ENCODE measurements around the gene CD27. TPM values are rescaled to one million over a fixed set of nuclear protein-coding genes. Genes with fewer than 3 reads are reported as not detected.

Gene CD27
- total and polyA plus RNA-seq, 2 of the 8 experiments (the other 6 are each of a cell fraction or from before 2014, with no cell fraction given) = 0.28 to 0.39 TPM

DNA sequence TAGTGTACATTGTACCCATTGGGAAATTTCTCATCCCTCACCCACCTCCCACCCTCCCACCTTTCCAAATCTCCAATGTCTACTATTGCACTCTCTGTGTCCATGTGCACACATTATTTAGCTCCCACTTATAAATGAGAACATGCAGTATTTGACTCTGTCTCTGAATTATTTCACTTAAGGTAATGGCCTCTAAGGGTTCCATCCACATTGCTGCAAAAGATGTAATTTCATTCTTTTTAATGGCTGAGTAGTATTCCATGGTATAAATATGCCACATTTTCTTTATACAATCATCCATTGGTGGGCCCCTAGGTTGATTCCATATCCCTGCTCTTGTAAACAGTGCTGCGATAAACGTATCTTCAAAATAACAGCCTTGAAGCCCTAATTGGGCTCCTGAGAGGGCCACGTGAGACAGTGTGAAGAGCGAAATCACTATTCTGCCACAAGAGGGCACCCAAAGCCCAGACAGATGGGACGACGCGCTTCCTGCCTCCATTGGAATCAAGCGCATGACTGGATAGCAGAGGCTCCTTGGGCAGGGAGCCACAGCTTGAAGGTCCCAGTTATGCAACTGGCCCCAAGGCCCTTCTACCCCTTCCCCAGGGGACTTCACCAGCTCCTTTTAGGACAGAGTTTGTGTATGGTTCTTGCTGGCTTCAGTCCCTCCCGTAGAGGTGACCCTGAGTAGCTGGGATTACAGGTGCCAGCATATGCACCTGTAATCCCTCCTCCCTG lies 21.3 kb upstream of the CD27 start:
- H3K56ac ChIP-seq (replicated peaks; ENCODE audit: insufficient read length, low read depth, low read length) = no peak overlapping the region
- DNase-seq (ENCODE audit: low read depth in 1 of 2, low spot score in 2 of 2) (peak; percentile 70 to 77), FAIRE-seq (peak; percentile 94)
- H3K36me3 ChIP-seq (ENCODE audit: control insufficient read depth in 2 of 4, insufficient read depth in 4 of 4, low read length in 3 of 4) = no peaks in the 10 kb centered on the region
- no peak overlapping the region for H2AK5ac ChIP-seq (ENCODE audit: low read depth, low read length)
- WGBS, 2 experiments (ENCODE audit: extremely low coverage in 1 of 2, insufficient coverage in 1 of 2, insufficient read length in 1 of 2, insufficient replicate concordance in 2 of 2, low coverage in 1 of 2, low lambda C conversion rate in 2 of 2, missing lambda C conversion rate in 1 of 2) = 26% methylated on average over 9 of the region's 9 CpGs; no CpG with 5 or more reads in 1 of the 2 experiments
- no peaks in the 10 kb centered on the region for H4K20me1 ChIP-seq (replicated peaks in 1 of 2; ENCODE audit: control insufficient read depth in 1 of 2, insufficient read depth in 2 of 2, low read length in 2 of 2)
- H3K4me2 ChIP-seq (ENCODE audit: insufficient read depth in 1 of 2, low read depth in 2 of 2, low read length in 2 of 2) = no peak overlapping the region
- H3K9ac ChIP-seq (replicated peaks in 1 of 4; ENCODE audit: extremely low read depth in 1 of 4, low read depth in 3 of 4, low read length in 3 of 4) = no peak overlapping the region
- no peak overlapping the region for H3K18ac ChIP-seq (ENCODE audit: extremely low read depth, low read length)
- H2BK120ac ChIP-seq (replicated peaks; ENCODE audit: low read depth, low read length) = no peak overlapping the region
- H4K91ac ChIP-seq (replicated peaks; ENCODE audit: insufficient read length, low read length) = no peak overlapping the region
- no peak overlapping the region for H4K8ac ChIP-seq (ENCODE audit: extremely low read depth, insufficient read depth, low read length)
- H3K4me3 ChIP-seq (ENCODE audit: extremely low read depth in 1 of 4, insufficient read depth in 2 of 4, low read depth in 3 of 4, low read length in 4 of 4) = no peak overlapping the region
- no peak overlapping the region for H3K27ac ChIP-seq (ENCODE audit: low read depth, low read length)
- H3K4ac ChIP-seq (replicated peaks; ENCODE audit: insufficient read length, low read depth, low read length) = no peak overlapping the region
- no peaks in the 10 kb centered on the region for H3K9me3 ChIP-seq (ENCODE audit: insufficient read depth in 2 of 2, low read depth in 1 of 2, low read length in 1 of 2)
- ChIA-PET CTCF (ENCODE audit: partially characterized antibody) (interaction anchor here (0.6 to 7.4 kb wide), 33 partner anchors 10 to 221 kb away, joined by 3 to 202 read pairs (median 5); partner anchors contain the start of genes CD27, MRPL51, TAPBPL and VAMP1), POLR2A (ENCODE audit: partially characterized antibody) (interaction anchor here (0.7 to 4.9 kb wide), 10 partner anchors 24 to 113 kb away, joined by 3 to 38 read pairs (median 5); partner anchors contain the start of genes GAPDH, SCNN1A and VAMP1)
- H3K4me1 ChIP-seq (replicated peaks in 1 of 4; ENCODE audit: control insufficient read depth in 3 of 4, insufficient read depth in 4 of 4, low read length in 3 of 4) = peaks cover 0 to 4% (median under 1%) of the 10 kb centered on the region in 4 experiments; a peak in 2 of 7 replicates
- H3K27me3 ChIP-seq (replicated peaks in 1 of 4; ENCODE audit: control insufficient read depth in 3 of 4, extremely low read depth in 1 of 4, insufficient read depth in 3 of 4, low read length in 3 of 4) = no peaks in the 10 kb centered on the region; a peak in 1 of 7 replicates
- H2BK15ac ChIP-seq (ENCODE audit: low read length) = no peak overlapping the region
- peak overlapping the region; percentile 77; the same call in 1 of the 2 replicates for H2AFZ ChIP-seq (ENCODE audit: low read length)
- H3K23ac ChIP-seq (ENCODE audit: insufficient read length) = no peak overlapping the region
- H2BK12ac ChIP-seq (ENCODE audit: low read depth, low read length) = no peak overlapping the region
- H2BK20ac ChIP-seq (ENCODE audit: low read length) = no peak overlapping the region
- H3K23me2 ChIP-seq (ENCODE audit: low read depth, low read length) = no peaks in the 10 kb centered on the region
- no peak overlapping the region for H3K14ac ChIP-seq (ENCODE audit: insufficient read length)
- no peak overlapping the region for H2BK5ac ChIP-seq (ENCODE audit: low read depth, low read length)
- H3K79me1 ChIP-seq (ENCODE audit: low read depth, low read length) = no peaks in the 10 kb centered on the region
- H4K5ac ChIP-seq (ENCODE audit: insufficient read length, low read depth, low read length) = no peak overlapping the region
- H3K79me2 ChIP-seq (ENCODE audit: control insufficient read depth in 1 of 2, insufficient read depth in 2 of 2, low read length in 2 of 2) = no peaks in the 10 kb centered on the region
- TF ChIP-seq TCF12 (IDR thresholded peaks at IDR 0.05; ENCODE audit: low read depth, low read length) (no peak), JUND (IDR thresholded peaks at IDR 0.05; ENCODE audit: low read length) (no peak), BCL11A (IDR thresholded peaks at IDR 0.05; ENCODE audit: low read depth in 2 of 2, low read length in 2 of 2) (no peak), MAFK (IDR thresholded peaks at IDR 0.05; ENCODE audit: low read depth, low read length) (no peak), BACH1 (IDR thresholded peaks at IDR 0.05; ENCODE audit: low read length) (no peak), SIX5 (IDR thresholded peaks at IDR 0.05; ENCODE audit: low read depth, low read length) (no peak), JUN (IDR thresholded peaks at IDR 0.05; ENCODE audit: low read depth, low read length) (no peak), EGR1 (IDR thresholded peaks at IDR 0.05; ENCODE audit: borderline replicate concordance, low read depth, low read length) (no peak), POU5F1 (IDR thresholded peaks at IDR 0.05; ENCODE audit: low read depth, low read length) (no peak), CHD2 (IDR thresholded peaks at IDR 0.05; ENCODE audit: low read length) (no peak)
- TF ChIP-seq, protein P1, sequence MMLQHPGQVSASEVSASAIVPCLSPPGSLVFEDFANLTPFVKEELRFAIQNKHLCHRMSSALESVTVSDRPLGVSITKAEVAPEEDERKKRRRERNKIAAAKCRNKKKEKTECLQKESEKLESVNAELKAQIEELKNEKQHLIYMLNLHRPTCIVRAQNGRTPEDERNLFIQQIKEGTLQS (IDR thresholded peaks at IDR 0.05; ENCODE audit: insufficient read depth, low read depth, low read length) = 0 out of 2 replicates have a peak, but pooled peaks have one; percentile 50
